Measurements from ENCODE around the gene HCN4. TPM values are rescaled to one million over a fixed set of nuclear protein-coding genes. Genes with fewer than 3 reads are reported as not detected.

HCN4 gene
- total RNA-seq, 2 donors from 2014 or later = 0.04 TPM; not detected in 1

Other genes starting within 250 kb of the HCN4 start
- not detected for gene REC114, start 74.2 kb upstream of the HCN4 start, total RNA-seq

All from activated naive CD4-positive, alpha-beta T cell treated with anti-CD3 and anti-CD28 coated beads, Interleukin-2, amount 50 U/mL, for 72 hours (primary cell).